ENCODE data around the gene SEMA6A. TPM values are rescaled to one million over a fixed set of nuclear protein-coding genes. Genes with fewer than 3 reads are reported as not detected.

The SEMA6A gene
- total and polyA plus RNA-seq, 2 of the 13 experiments (the other 11 are each of a cell fraction or from before 2014, with no cell fraction given) = 5.1 to 6.5 TPM

- in situ Hi-C loops (cut with HindIII; ENCODE audit: extremely low pct_ligation_motif_present, low pct_unique_long_range_greater_than_20kb) = no loop called here
- no TSS peak for BruUV-seq (replicated peaks)
- Histone ChIP-seq H3K9me3 (ENCODE audit: low read length) (no peaks in the 10 kb centered on the region), H3K4me3 (replicated peaks in 1 of 3; ENCODE audit: insufficient read depth in 1 of 3, low read depth in 2 of 3, low read length in 3 of 3) (no peak overlapping the region), H3K79me2 (ENCODE audit: insufficient read depth, low read length) (no peaks in the 10 kb centered on the region), H3K9ac (ENCODE audit: insufficient read depth, low read depth, low read length) (no peak overlapping the region), H2AFZ (ENCODE audit: low read length) (no peak overlapping the region), H3K27me3 (ENCODE audit: control insufficient read depth in 1 of 2, insufficient read depth in 2 of 2, low read length in 2 of 2) (no peaks in the 10 kb centered on the region), H4K20me1 (ENCODE audit: insufficient read depth, low read length) (no peaks in the 10 kb centered on the region), H3K4me2 (ENCODE audit: low read depth, low read length) (no peak overlapping the region), H3K4me1 (ENCODE audit: insufficient read depth, low read length) (peaks cover 64% of the 10 kb centered on the region), H3K36me3 (replicated peaks in 1 of 2; ENCODE audit: control insufficient read depth in 1 of 2, insufficient read depth in 2 of 2, low read length in 2 of 2) (no peaks in the 10 kb centered on the region; a peak in 1 of 5 replicates), H3K27ac (ENCODE audit: extremely low read length, insufficient read depth, low read length) (no peak overlapping the region)
- intact Hi-C loops (cut with micrococcal nuclease; ENCODE audit: unreplicated experiment) = no loop called here
- DNase-seq (ENCODE audit: low spot score) = peak; percentile 38
- ChIA-PET POLR2A (no interaction called here), CTCF (ENCODE audit: low intra/inter-chr PET ratio, low total read pairs) (no interaction called here)
- TF ChIP-seq CEBPG (CRISPR knock-in tag; IDR thresholded peaks at IDR 0.05) = no peak
- TF ChIP-seq ZNF549 (CRISPR knock-in tag; IDR thresholded peaks at IDR 0.05) = no peak
- no peak for TF ChIP-seq ZNF646 (CRISPR knock-in tag; IDR thresholded peaks at IDR 0.05)
- TF ChIP-seq SP5 (CRISPR knock-in tag; IDR thresholded peaks at IDR 0.05; ENCODE audit: borderline replicate concordance, low read depth) = no peak
- TF ChIP-seq ZNF780A (CRISPR knock-in tag; IDR thresholded peaks at IDR 0.05) = no peak
- WGBS (ENCODE audit: low lambda C conversion rate) = 94% methylated on average over 2 of the region's 2 CpGs
- ATAC-seq = peak; percentile 27; the same call in 2 of the 3 replicates
- no peak for FAIRE-seq
Measured at GRCh38 chr5:116452774-116453368, 121.8 kb downstream of the SEMA6A start.

All from HepG2 (cell line).